ENCODE data around the gene CDC42BPA. TPM values are rescaled to one million over a fixed set of nuclear protein-coding genes. Genes with fewer than 3 reads are reported as not detected.
"Not testable (repeated sequence)": the region's sequence is repeated elsewhere in the genome, so short reads cannot be mapped to it uniquely, and the experiment has no call there.

The CDC42BPA gene
- total RNA-seq, 3 donors from 2014 or later = 0.52 to 0.74 (median 0.56) TPM

DNA sequence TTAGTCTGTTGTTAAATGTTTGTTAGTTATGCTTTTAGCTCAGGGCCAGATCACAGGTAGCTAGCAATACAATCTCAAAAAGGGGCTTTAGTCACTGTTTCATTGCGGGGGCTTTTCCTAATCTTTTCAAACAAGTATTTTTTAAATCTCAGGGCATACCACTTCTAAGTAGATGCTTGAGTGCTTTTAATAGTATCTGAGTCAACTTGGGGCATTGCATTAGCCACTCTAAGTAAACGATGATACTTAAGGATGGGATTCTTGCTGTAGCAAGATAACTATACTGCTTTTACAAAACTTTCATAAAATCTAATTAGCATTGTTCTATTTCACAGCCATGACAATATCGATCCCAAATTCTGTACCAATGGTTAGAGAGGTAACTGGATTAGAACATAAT, 11.6 kb downstream of the CDC42BPA start:
- ATAC-seq (no peak), DNase-seq (no peak)
- H3K36me3 Mint-ChIP-seq (ENCODE audit: insufficient read depth) = no peaks in the 10 kb centered on the region
- no peak overlapping the region for H3K4me3 Mint-ChIP-seq
- H3K27me3 Mint-ChIP-seq (ENCODE audit: low read depth) = peaks cover 26% of the 10 kb centered on the region
- no peaks in the 10 kb centered on the region for H3K4me1 Mint-ChIP-seq (ENCODE audit: low read depth)
- no peaks in the 10 kb centered on the region for H3K9me3 Mint-ChIP-seq

DNA sequence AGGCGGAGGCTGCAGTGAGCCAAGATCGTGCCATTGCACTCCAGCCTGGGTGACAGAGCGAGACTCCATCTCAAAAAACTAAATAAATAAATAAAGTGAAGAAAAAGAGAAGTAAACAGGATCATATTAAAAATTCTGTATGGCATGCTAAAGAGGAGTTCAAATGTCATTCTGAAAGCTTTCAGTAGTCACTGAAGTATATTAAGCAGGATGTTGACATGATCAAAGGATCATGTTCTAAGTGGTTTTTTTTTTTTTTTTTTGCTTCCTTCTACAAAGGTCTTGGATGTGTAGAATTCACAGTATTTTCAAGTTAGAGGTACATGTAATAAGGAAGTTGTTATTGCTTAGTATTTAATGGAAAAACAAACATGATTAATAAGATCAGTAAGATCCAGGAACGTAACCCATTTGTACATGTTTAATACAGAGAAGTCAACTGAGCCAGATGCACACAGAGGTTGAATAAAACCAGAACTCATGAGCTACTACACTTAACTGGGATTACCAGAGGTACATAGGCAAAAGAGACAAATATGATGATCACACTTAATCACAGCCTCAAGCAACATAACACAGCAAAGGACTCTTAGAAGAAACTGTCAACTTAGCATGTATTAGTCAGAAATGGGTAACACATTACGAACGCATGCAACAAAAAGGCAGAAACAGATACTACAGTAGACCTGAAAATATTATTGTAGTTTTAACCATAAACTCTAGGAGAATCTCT, 12.2 kb downstream of the CDC42BPA start:
- DNase-seq (no peak), ATAC-seq (no peak)
- Mint-ChIP-seq H3K4me3 (no peak overlapping the region), H3K4me1 (ENCODE audit: low read depth) (no peaks in the 10 kb centered on the region), H3K27me3 (ENCODE audit: low read depth) (peaks cover 20% of the 10 kb centered on the region), H3K36me3 (ENCODE audit: insufficient read depth) (no peaks in the 10 kb centered on the region), H3K9me3 (no peaks in the 10 kb centered on the region)

DNA sequence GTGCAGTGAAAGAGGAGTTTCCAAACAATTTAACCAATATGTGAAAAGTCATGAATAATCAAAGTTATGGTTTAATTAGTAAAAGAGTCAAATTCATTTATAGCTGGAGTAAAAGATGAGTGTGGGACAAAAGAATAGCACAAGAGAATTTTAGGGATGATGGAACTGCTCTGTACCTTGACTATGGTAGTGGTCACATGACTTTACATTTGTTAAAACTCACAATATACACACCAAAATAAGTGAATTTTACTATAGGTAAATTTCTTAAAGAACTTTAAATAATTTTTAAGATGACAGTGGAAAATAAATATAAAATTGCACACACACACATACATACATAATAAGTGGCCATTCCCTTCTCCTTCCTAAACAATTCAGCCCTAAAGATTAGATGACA, 13.6 kb downstream of the CDC42BPA start:
- H3K4me3 Mint-ChIP-seq = no peak overlapping the region

GRCh38 chr1:227303662-227304061, 14.6 kb downstream of the CDC42BPA start:
- ATAC-seq = no peak
- Mint-ChIP-seq H3K27me3 (ENCODE audit: low read depth) (peaks cover 6% of the 10 kb centered on the region), H3K4me1 (ENCODE audit: low read depth) (no peaks in the 10 kb centered on the region), H3K36me3 (ENCODE audit: insufficient read depth) (no peaks in the 10 kb centered on the region), H3K4me3 (no peak overlapping the region), H3K9me3 (no peaks in the 10 kb centered on the region)
- DNase-seq = no peak

More for the DNA sequence above, 13.6 kb downstream of the CDC42BPA start:
- Mint-ChIP-seq H3K36me3 (ENCODE audit: insufficient read depth) (no peaks in the 10 kb centered on the region), H3K9me3 (no peaks in the 10 kb centered on the region), H3K27me3 (ENCODE audit: low read depth) (peaks cover 6% of the 10 kb centered on the region), H3K4me1 (ENCODE audit: low read depth) (no peaks in the 10 kb centered on the region)
- DNase-seq (no peak), ATAC-seq (no peak)

- Mint-ChIP-seq H3K4me1 (ENCODE audit: low read depth) (no peaks in the 10 kb centered on the region), H3K9me3 (peaks cover 10% of the 10 kb centered on the region), H3K27me3 (ENCODE audit: low read depth) (peaks cover 11% of the 10 kb centered on the region), H3K4me3 (no peak overlapping the region), H3K36me3 (ENCODE audit: insufficient read depth) (no peaks in the 10 kb centered on the region)
- ATAC-seq = no peak
- DNase-seq = no peak
Observed at GRCh38 chr1:227300682-227301081, 17.6 kb downstream of the CDC42BPA start.

GRCh38 chr1:227299688-227300087, 18.6 kb downstream of the CDC42BPA start:
- Mint-ChIP-seq H3K4me3 (no peak overlapping the region), H3K9me3 (peaks cover 10% of the 10 kb centered on the region), H3K4me1 (ENCODE audit: low read depth) (no peaks in the 10 kb centered on the region), H3K36me3 (ENCODE audit: insufficient read depth) (no peaks in the 10 kb centered on the region), H3K27me3 (ENCODE audit: low read depth) (peaks cover 15% of the 10 kb centered on the region)
- no peak for DNase-seq
- ATAC-seq = no peak

DNA sequence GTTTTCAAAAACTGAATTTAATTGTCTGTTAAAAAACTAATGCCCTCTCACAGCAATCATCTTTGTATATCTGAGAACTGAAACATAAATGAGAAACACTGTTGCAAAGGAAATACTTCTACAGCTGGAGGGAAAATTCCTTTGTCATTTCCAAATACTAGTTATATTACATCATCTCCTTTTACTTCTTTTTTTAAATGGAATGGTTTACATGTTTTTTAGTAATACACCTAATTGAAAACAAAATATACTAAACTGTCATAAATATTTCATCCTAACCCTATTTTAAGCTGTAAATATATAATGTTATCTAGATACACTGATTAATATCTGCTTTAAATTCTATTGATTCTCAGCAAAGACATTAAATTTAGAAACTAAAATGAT, 19.1 kb downstream of the CDC42BPA start:
- no peak overlapping the region for H3K4me3 Mint-ChIP-seq
- H3K9me3 Mint-ChIP-seq = peaks cover 10% of the 10 kb centered on the region
- H3K27me3 Mint-ChIP-seq (ENCODE audit: low read depth) = peaks cover 16% of the 10 kb centered on the region
- H3K4me1 Mint-ChIP-seq (ENCODE audit: low read depth) = no peaks in the 10 kb centered on the region
- DNase-seq (no peak), ATAC-seq (no peak)
- no peaks in the 10 kb centered on the region for H3K36me3 Mint-ChIP-seq (ENCODE audit: insufficient read depth)

DNA sequence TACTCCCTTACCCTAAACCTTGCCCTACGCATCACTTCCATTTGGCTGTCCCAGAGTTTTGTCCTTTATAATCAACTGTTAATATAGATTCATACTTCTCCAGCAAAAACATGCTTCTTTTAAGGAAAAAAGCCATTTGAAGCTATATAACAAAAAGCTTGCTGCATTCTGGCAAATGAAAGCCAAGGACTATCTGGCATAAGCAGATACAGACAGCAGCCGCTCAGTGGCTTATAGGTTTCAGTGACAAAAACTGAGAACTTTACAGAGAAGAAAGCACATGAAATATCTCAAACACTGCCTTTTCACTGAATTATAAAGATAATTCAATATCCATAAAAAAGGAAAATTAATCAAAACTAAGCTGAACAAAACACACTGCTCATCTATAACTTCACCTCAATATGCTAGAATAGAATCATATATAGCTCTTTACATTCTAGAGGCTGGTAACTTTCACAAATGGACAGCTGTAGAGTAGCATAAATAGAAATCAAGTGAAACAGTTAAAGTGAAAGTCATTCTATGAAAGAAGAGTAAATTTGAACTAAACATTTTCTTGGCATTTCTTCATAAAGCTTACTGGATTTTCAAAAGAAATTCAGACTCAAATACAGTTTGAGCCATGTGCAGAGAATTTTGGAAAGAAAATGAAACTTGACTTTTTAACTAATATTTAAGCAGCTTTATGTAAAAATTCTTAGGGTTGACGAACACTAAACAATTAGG, 19.6 kb downstream of the CDC42BPA start:
- H3K9me3 Mint-ChIP-seq = peaks cover 10% of the 10 kb centered on the region
- H3K4me3 Mint-ChIP-seq = no peak overlapping the region
- DNase-seq (no peak), ATAC-seq (no peak)
- H3K4me1 Mint-ChIP-seq (ENCODE audit: low read depth) = no peaks in the 10 kb centered on the region
- no peaks in the 10 kb centered on the region for H3K36me3 Mint-ChIP-seq (ENCODE audit: insufficient read depth)
- H3K27me3 Mint-ChIP-seq (ENCODE audit: low read depth) = peaks cover 17% of the 10 kb centered on the region

DNA sequence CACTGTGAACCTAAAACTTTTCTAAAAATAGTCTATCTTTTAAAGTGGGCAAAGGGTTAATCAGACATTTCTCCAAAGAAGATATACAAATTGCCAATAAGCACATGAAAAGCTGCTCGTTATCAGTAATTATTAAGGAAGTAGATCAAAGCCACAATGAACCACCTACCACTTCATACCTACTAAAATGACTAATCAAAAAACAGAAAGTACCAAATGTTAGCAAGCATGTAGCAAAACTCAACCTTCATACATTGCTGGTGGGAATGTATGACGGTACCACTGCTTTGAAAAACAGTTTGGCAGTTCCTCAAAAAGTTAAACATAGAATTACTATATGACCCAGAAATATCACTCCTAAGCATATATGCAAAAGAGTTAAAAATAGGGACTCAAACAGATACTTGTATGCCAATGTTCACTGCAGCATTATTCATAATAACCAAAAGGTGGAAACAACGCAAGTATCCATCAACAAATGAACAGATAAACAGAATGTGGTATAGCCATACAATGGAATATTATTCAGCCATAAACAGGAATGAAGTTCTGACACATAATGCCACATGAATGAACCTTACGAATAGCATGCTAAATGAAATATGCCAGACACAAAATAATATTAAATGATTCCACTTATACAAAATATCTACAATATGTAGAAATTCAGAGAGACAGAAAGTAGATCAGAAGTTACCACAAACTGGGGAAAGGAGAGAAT, 21.1 kb downstream of the CDC42BPA start:
- Mint-ChIP-seq H3K9me3 (peaks cover 10% of the 10 kb centered on the region), H3K4me3 (no peak overlapping the region), H3K4me1 (ENCODE audit: low read depth) (no peaks in the 10 kb centered on the region), H3K27me3 (ENCODE audit: low read depth) (peaks cover 21% of the 10 kb centered on the region), H3K36me3 (ENCODE audit: insufficient read depth) (no peaks in the 10 kb centered on the region)
- DNase-seq = no peak
- no peak for ATAC-seq

- peaks cover 10% of the 10 kb centered on the region for H3K9me3 Mint-ChIP-seq
- no peak overlapping the region for H3K4me3 Mint-ChIP-seq
- H3K36me3 Mint-ChIP-seq (ENCODE audit: insufficient read depth) = no peaks in the 10 kb centered on the region
- DNase-seq (no peak), ATAC-seq (no peak)
- peaks cover 16% of the 10 kb centered on the region for H3K27me3 Mint-ChIP-seq (ENCODE audit: low read depth)
- no peaks in the 10 kb centered on the region for H3K4me1 Mint-ChIP-seq (ENCODE audit: low read depth)
Observed at GRCh38 chr1:227295609-227296008, 22.7 kb downstream of the CDC42BPA start.

DNA sequence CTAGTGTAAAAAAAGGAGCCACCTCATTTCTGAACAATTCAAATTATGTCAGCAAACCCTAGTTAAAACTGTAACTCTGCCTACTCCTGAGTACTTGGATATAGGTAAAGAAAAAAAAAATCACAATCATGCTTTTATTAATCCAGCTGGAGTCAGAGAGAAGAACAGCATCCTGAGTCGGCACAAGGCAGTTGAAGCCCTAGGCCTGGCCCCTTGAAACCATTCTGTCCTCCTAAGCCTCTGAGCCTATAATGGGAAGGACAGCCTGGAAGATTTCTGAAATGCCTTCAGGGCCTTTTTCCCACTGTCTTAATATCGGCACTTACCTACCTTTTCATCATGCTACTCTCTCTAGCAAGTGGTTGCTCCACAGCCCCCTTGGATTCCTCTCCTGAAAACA, 32.5 kb downstream of the CDC42BPA start:
- DNase-seq (no peak), ATAC-seq (no peak)
- H3K27me3 Mint-ChIP-seq (ENCODE audit: low read depth) = peaks cover 8% of the 10 kb centered on the region
- no peaks in the 10 kb centered on the region for H3K4me1 Mint-ChIP-seq (ENCODE audit: low read depth)
- peaks cover 15% of the 10 kb centered on the region for H3K9me3 Mint-ChIP-seq
- H3K4me3 Mint-ChIP-seq = no peak overlapping the region
- H3K36me3 Mint-ChIP-seq (ENCODE audit: insufficient read depth) = no peaks in the 10 kb centered on the region

- Mint-ChIP-seq H3K4me1 (ENCODE audit: low read depth) (no peaks in the 10 kb centered on the region), H3K27me3 (ENCODE audit: low read depth) (peaks cover 6% of the 10 kb centered on the region), H3K4me3 (no peak overlapping the region), H3K36me3 (ENCODE audit: insufficient read depth) (no peaks in the 10 kb centered on the region), H3K9me3 (peaks cover 11% of the 10 kb centered on the region)
- DNase-seq (no peak), ATAC-seq (no peak)
Observed at GRCh38 chr1:227281371-227281770, 36.9 kb downstream of the CDC42BPA start.

GRCh38 chr1:227280836-227281235, 37.5 kb downstream of the CDC42BPA start:
- ATAC-seq = no peak

DNA sequence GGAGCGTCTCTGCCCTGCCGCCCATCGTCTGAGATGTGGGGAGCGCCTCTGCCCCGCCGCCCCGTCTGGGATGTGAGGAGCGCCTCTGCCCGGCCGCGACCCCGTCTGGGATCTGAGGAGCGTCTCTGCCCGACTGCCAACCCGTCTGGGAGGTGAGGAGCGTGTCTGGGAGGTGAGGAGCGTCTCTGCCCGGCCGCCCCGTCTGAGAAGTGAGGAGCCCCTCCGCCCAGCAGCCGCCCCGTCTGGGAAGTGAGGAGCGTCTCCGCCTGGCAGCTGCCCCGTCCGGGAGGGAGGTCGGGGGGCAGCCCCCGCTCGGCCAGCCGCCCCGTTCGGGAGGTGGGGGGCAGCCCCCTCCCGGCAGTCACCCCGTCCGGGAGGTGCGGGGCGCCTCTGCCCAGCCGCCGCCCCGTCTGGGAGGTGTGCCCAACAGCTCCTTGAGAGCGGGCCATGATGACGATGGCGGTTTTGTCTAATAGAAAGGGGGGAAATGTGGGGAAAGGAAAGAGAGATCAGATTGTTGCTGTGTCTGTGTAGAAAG, 42.1 kb downstream of the CDC42BPA start:
- H3K36me3 Mint-ChIP-seq (ENCODE audit: insufficient read depth); DNase-seq; ATAC-seq; H3K4me3 Mint-ChIP-seq; H3K9me3 Mint-ChIP-seq; H3K4me1 Mint-ChIP-seq (ENCODE audit: low read depth): not testable (repeated sequence)
- peaks cover 10% of the 10 kb centered on the region for H3K27me3 Mint-ChIP-seq (ENCODE audit: low read depth)

More at GRCh38 chr1:227280836-227281235, 37.5 kb downstream of the CDC42BPA start:
- no peak for DNase-seq
- Mint-ChIP-seq H3K27me3 (ENCODE audit: low read depth) (peaks cover 6% of the 10 kb centered on the region), H3K4me1 (ENCODE audit: low read depth) (no peaks in the 10 kb centered on the region), H3K36me3 (ENCODE audit: insufficient read depth) (no peaks in the 10 kb centered on the region), H3K9me3 (peaks cover 6% of the 10 kb centered on the region), H3K4me3 (no peak overlapping the region)

All from activated T-cell treated with anti-CD3 and anti-CD28 coated beads, Interleukin-2, amount 50 U/mL, for 4 hours (primary cell).